ENCODE results near the gene HYAL4.
"Not testable (repeated sequence)": the region's sequence is repeated elsewhere in the genome, so short reads cannot be mapped to it uniquely, and the experiment has no call there.

Gene HYAL4

DNA sequence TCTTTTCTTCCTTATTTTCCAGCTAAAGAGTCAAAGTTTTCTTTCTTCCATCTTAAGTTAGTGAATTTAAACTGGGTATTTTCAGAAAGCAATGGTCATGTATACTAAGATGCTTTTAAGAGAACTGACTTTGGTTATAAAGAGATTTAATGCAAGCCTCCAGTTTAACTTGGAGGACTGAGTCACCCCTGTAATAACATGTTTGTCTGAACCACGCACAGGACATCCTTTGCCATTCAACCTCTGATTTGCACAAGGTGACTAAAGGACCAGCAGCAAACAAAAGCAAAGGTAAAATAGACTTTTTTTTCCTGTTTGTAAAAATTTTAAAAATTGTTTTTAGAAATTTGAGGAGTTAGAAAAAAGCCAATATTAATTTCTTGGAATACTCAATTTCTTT lies 2.9 kb downstream of the HYAL4 start:
- Histone ChIP-seq H3K27ac (no peak overlapping the region), H3K4me3 (no peak overlapping the region)
- TF ChIP-seq, protein P1, sequence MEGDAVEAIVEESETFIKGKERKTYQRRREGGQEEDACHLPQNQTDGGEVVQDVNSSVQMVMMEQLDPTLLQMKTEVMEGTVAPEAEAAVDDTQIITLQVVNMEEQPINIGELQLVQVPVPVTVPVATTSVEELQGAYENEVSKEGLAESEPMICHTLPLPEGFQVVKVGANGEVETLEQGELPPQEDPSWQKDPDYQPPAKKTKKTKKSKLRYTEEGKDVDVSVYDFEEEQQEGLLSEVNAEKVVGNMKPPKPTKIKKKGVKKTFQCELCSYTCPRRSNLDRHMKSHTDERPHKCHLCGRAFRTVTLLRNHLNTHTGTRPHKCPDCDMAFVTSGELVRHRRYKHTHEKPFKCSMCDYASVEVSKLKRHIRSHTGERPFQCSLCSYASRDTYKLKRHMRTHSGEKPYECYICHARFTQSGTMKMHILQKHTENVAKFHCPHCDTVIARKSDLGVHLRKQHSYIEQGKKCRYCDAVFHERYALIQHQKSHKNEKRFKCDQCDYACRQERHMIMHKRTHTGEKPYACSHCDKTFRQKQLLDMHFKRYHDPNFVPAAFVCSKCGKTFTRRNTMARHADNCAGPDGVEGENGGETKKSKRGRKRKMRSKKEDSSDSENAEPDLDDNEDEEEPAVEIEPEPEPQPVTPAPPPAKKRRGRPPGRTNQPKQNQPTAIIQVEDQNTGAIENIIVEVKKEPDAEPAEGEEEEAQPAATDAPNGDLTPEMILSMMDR (IDR thresholded peaks at IDR 0.05): no peak
- no peak for DNase-seq (ENCODE audit: low spot score)

DNA sequence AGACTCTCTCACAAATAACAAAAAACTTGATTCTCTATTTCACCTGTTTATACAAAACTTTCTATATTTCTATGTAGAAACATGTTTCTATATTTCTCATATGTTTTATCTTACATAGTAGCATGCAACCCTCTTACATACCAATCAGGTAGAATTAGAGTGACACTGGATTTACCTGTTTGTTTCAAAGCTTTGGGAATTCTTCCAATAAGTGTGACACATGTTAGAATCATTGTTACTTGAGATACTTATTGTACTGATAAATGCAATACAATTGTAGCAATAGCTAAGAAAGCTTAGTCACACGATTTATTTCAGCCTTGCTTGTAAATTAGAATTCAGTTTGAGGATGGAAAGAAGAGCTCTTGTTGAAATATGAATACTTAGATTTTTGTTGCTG lies 4.9 kb downstream of the HYAL4 start:
- no peak for DNase-seq (ENCODE audit: low spot score)
- H3K4me3 ChIP-seq: no peak overlapping the region
- no peak overlapping the region for H3K27ac ChIP-seq
- TF ChIP-seq, protein P1 (IDR thresholded peaks at IDR 0.05): no peak

DNA sequence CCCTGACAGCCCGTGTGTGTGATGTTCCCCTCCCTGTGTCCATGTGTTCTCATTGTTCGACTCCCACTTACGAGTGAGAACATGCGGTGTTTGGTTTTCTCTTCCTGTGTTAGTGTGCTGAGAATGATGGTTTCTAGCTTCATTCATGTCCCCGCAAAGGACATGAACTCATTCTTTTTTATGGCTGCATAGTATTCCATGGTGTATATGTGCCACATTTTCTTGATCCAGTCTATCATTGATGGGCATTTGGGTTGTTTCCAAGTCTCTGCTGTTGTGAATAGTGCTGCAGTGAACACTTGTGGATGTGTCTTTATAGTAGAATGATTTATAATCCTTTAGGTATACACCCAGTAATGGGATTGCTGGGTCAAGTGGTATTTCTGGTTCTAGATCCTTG lies 6.4 kb downstream of the HYAL4 start:
- H3K4me3 ChIP-seq: not testable (repeated sequence)

DNA sequence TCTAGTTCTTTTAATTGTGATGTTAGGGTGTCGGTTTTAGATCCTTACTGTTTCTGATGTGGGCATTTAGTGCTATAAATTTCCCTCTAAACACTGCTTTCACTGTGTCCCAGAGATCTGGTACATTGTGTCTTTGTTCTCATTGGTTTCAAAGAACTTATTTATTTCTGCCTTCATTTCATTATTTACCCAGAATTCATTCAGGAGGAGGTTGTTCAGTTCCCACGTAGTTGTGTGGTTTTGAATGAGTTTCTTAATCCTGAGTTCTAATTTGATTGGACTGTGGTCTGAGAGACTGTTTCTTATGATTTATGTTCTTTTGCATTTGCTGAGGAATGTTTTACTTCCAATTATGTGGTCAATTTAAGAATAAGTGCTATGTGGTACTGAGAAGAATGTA lies 9.3 kb downstream of the HYAL4 start:
- not testable (repeated sequence) for DNase-seq (ENCODE audit: low spot score)

More for the DNA sequence above, 6.4 kb downstream of the HYAL4 start:
- not testable (repeated sequence) for H3K27ac ChIP-seq; DNase-seq (ENCODE audit: low spot score)

DNA sequence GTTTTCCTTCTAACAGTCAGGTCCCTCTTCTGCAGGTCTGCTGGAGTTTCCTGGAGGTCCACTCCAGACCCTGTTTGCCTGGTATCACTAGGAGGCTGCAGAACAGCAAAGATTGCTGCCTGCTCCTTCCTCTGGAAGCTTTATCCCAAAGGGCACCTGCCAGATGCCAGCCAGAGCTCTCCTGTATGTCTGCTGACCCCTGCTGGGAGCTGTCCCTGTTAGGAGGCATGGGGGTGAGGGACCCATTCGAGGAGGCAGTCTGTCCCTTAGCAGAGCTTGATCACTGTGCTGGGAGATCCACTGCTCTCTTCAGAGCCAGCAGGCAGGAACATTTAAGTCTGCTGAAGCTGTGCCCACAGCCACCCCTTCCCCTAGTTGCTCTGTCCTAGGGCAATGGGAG lies 11.5 kb downstream of the HYAL4 start:
- DNase-seq (ENCODE audit: low spot score); H3K4me3 ChIP-seq; H3K27ac ChIP-seq: not testable (repeated sequence)

More for the DNA sequence above, 9.3 kb downstream of the HYAL4 start:
- not testable (repeated sequence) for H3K27ac ChIP-seq, H3K4me3 ChIP-seq

DNA sequence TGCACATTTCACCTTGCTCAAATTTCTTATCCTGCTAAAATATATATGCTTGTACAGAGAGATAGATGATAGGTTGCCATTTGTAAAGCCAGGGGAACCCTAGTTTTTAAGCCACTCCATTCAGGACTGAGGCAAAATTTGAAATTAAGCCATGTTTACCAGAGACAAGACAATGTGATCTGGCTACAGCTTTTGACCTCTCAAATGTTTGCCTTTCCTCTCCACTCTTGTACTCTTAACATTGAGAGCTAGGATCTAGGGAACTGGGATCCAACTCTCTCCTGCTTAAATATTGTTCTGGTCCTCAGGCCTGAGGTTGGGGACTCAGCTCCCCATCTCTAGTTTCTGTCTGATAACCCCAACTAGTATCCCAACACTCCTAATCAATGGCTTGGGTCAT lies 15.9 kb downstream of the HYAL4 start:
- no peak overlapping the region for H3K4me3 ChIP-seq
- DNase-seq (ENCODE audit: low spot score): no peak
- no peak overlapping the region for H3K27ac ChIP-seq
- TF ChIP-seq, protein P1 (IDR thresholded peaks at IDR 0.05): no peak

DNA sequence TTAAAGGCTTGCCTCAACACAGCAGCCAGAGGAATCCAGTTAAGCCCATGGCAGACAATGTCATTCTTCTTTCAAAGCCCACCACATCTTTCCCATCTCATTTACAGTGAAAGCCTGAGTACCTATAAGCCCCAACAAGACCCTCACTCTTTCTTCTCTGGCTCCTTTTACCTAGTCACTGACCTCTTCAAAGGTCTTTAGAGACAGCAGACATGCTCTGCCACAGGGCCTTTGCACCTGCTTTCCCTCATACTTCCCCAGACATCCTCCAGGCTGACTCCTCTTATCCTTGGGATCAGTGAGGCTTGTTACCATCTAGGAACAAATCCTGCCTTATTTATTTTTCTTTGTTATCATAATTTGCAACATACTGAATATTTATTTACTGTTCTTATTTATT lies 17.8 kb downstream of the HYAL4 start:
- H3K4me3 ChIP-seq: no peak overlapping the region
- TF ChIP-seq, protein P1 (IDR thresholded peaks at IDR 0.05): no peak

DNA sequence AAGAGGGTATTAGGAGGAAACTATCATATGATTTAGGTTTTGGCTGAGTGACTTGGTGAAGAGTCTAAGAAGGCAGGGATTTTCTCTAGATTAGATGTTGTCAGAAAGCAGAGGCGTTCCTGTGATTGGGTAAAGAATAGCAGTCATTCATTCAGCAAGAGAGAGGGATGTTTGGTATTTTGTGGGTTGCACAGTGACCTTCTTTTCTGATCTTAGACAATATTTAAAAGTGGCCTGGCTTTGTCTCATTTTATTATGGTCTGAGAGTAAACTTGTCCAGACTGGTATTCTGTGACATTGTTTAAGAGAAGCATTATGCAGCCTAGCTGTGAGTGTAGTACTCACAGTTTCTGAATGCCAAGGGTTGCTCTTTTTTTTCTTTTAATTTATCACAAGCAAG lies 18.5 kb downstream of the HYAL4 start:
- TF ChIP-seq, protein P1 (IDR thresholded peaks at IDR 0.05): no peak
- H3K27ac ChIP-seq: no peak overlapping the region
- DNase-seq (ENCODE audit: low spot score): no peak
- H3K4me3 ChIP-seq: no peak overlapping the region

More for the DNA sequence above, 17.8 kb downstream of the HYAL4 start:
- DNase-seq (ENCODE audit: low spot score): no peak
- H3K27ac ChIP-seq: no peak overlapping the region

DNA sequence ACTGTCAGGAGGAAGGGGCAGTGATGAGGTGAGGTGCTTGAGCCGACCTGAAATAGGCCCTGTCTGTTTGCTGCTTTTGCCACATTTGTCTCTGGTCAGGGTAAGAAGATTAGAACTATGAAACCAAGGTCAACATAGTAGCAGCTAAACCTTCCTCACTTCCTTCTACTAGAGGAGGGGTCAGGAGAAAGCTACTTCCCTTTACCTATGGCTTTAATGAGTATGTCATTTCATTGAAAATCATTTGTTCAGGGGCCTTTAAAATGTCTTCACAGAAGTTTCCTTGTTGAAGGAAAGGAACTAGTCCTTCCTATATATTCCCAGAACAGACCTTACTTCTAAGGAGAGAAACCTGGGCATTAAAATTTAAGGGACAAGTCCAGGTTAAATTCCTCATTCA lies 19.0 kb downstream of the HYAL4 start:
- TF ChIP-seq, protein P1 (IDR thresholded peaks at IDR 0.05): no peak
- no peak overlapping the region for H3K4me3 ChIP-seq
- DNase-seq (ENCODE audit: low spot score): no peak
- no peak overlapping the region for H3K27ac ChIP-seq
